ENCODE results near the gene GREB1.
A peak's percentile ranks its signal among the peaks of the same experiment; 100 is the strongest.

Gene GREB1, protein sequence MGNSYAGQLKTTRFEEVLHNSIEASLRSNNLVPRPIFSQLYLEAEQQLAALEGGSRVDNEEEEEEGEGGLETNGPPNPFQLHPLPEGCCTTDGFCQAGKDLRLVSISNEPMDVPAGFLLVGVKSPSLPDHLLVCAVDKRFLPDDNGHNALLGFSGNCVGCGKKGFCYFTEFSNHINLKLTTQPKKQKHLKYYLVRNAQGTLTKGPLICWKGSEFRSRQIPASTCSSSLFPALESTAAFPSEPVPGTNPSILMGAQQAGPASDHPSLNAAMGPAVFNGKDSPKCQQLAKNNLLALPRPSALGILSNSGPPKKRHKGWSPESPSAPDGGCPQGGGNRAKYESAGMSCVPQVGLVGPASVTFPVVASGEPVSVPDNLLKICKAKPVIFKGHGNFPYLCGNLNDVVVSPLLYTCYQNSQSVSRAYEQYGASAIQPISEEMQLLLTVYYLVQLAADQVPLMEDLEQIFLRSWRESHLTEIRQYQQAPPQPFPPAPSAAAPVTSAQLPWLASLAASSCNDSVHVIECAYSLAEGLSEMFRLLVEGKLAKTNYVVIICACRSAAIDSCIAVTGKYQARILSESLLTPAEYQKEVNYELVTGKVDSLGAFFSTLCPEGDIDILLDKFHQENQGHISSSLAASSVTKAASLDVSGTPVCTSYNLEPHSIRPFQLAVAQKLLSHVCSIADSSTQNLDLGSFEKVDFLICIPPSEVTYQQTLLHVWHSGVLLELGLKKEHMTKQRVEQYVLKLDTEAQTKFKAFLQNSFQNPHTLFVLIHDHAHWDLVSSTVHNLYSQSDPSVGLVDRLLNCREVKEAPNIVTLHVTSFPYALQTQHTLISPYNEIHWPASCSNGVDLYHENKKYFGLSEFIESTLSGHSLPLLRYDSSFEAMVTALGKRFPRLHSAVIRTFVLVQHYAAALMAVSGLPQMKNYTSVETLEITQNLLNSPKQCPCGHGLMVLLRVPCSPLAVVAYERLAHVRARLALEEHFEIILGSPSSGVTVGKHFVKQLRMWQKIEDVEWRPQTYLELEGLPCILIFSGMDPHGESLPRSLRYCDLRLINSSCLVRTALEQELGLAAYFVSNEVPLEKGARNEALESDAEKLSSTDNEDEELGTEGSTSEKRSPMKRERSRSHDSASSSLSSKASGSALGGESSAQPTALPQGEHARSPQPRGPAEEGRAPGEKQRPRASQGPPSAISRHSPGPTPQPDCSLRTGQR (N-terminal part only)

DNA sequence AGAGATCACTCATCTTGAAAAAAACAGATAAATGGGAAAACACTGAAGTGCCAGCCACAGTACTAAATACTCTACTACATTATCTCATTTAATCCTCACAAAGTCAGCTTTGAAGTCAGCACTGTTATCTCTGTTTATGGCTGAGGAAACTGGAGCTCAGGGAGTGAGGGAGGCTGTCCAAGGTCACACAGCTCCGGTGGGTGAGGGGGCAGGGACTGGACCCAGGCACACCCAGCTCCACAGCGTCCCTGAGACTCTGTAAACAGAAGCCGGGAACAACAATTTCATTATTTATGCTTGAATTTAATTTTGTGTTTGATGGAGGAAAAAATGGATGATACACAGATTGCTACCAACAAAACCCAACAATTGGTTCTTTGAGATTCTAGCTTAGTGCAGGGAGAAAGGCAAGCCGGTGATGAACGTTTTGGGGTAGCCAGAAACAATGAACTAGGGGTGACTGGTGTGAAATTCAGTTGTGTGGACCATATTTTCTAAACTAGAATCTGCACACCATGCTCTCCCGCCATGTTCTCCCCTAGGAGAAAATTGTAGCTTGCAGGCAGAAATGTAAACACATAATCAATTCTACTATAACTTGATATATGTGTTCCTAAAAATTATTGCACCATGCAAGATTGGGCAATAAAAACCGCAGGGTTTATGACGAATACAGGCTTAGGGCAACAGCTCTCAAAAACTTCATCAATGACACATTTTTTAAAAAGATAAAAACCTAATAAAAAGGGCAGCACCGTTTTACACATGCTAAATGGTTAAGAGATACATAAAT is at the start of gene GREB1:
TSS of gene GREB1 (plus strand) at position 768 of the 793 bp plus-strand sequence. CDS start 22,570 bp downstream, outside the sequence.
- no peak for DNase-seq (ENCODE audit: low spot score)

DNA sequence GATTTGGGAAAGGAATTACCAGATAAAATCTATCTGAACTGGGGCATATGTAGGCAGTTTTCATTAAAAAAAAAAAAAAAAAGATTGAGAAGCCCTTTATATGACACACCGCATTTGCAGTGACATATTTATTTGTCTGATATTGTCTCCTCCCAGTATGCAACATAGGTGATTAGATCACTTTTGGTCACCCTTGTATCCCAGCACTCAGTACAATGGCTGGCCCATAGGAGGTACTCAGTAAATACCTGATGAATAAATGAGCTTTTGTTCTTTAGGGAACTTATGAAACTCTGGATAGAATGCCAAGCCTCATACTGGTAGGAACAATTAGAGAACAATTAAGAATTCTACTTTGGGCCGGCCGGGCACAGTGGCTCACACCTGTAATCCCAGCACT is 45.0 kb upstream of the GREB1 start:
- no peak for DNase-seq (ENCODE audit: low spot score)

DNA sequence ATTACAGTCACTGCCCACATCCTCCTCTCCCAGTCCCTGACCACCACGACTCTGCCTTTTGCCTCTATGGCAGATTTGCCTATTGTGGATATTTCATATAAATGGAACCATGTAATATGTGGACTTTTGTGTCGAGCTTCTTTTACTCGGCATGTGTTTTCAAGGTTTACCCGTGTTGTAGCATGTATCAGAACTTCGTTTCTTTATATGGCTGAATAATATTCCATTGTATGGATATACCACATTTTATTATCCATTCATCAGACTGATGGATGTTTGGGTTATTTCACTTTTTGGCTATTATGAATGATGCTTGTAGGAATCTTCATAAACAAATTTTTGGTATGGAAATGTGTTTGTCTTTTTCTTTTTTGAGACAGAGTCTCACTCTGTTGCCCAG is 43.7 kb upstream of the GREB1 start:
- no peak for DNase-seq (ENCODE audit: low spot score)

DNA sequence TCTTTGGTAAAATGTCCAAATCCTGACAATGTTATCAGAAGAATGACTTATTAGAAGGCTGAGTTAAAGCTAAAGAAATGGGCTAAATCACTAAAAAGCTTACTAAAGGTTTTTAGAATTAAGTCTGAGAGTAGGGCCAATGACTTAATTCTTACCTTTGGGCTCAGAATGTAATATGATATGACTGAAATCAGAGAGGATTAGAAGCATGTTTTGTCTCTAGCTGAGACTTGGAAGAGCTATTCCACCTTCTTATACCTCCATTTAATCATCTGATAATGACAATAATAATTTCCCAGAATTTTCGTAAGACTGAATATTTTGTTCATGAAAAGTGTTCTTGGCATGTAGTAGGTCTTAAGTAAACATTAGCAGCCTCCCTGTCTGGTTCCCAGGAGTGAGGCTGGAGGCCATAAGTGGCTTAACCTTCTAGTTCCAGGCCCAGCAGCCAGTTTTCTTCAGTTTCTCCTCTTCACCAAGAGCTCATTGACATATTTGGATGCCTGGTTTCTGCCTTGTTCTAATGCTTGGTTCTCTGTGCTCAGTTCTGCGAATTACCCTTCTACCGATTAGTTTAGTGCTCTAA is 42.4 kb upstream of the GREB1 start:
- no peak for DNase-seq (ENCODE audit: low spot score)

DNA sequence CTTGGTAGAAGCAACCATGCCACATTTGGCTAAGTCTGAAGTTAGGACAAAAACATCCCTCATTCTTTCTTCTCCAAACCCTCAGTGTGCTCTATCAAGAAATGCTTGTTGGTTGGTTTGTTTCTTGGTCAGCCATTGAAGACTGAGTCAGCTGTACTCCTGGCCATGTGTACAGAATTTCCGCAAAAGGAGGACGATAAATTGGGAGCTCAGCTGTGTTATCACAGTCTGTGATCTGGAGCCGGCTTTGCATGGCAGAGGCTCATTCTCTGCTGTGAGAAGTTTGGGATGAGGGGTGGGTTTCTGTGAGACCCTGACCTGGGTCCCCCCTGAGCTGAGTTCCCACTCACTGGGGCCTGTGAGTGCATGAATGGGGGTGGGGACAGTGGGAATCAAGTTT is 41.6 kb upstream of the GREB1 start:
- DNase-seq (ENCODE audit: low spot score), result no peak

DNA sequence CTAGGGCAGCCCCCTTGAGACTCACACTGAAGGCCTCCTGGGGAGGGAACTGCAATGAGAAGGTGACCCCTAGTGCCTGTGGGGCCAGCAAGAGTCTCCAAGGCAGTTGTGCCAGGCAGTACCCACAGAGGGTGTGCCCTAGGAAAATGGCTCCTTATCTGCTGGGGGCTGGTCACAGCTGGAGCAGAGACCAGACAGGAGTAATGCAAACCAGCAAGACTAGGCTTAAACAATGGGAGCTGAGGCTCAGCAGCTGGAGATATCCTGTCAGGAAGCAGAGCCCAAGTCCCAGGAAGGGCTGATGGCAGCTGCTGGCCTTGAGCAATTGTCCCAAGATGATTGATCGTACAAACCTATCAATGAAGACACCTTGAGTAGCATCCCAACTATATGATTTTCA is 41.1 kb upstream of the GREB1 start:
- no peak for DNase-seq (ENCODE audit: low spot score)

DNA sequence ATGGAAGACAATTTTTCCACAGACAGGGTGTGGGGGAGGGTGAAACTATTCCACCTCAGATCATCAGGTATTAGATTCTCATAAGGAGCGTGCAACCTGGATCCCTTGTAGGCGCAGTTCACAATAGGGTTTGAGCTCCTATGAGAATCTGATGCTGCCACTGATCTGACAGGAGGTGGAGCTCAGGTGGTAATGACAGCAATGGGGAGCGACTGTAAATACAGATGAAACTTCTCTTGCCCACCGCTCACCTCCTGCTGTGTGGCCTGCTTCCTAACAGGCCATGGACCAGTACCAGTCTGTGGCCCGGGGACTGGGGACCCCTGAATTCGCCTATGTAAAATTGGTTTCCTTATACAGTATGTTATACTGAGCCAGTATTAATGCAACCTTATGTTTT is 40.6 kb upstream of the GREB1 start:
- DNase-seq (ENCODE audit: low spot score), result no peak

DNA sequence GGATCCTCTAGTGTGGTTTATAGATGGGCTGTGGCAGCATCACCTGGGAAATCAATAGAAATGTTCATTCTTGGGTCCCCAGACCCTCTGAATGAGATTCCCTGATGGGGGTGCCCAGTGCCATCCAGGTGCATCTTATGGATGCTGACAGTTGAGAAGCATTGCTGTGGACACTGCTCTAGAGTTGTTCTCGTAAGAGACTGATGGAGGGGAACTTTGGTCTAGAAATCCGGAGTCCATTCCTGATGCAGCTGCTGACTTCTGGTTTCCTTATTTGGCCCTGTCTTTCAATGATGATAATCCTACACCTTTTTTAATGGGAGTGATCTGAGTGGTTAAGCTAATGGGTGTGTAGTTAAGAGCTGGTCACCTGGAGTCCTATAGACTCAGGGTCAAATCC is 39.5 kb upstream of the GREB1 start:
- no peak for DNase-seq (ENCODE audit: low spot score)

DNA sequence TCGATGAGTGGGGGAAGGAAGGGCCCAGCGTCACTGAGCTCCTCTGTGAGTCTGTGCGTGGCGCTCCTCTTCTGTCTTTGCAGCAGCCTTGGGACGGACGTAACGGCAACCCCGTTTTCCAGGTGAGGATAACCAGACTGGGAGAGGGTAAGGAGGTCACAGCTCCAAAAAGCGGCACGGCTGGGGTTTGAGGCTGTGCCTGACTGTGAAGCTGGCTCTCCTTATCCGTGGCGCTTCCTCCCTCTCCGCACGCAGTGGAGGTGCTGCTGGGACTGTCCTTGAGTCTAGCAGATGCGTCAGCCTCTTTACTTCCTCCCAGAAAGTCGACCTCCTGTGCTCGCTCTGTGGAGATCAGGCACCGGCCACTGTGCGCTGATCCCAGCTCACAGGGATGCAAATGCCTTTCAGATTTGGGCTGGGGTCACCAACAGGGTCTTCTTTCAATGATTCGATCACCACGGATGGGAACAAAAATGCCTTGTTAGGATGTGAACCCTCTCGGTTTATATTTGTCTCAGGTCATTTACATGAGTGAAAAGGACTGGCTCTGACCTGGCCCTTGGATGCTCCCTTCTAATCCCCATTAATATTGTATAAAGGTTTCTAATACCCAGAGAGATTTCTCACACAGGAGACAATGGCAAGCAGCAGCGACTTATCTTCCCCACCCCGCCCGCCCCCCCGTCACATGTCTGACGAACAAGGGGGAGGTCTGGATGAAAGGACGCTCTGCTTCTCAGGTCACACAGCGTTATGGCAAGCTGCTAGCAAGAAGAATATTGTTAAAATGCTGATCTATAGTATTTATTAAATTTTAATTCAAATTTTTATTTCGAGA is 37.8 kb upstream of the GREB1 start:
- DNase-seq (ENCODE audit: low spot score), result peak; percentile 84

DNA sequence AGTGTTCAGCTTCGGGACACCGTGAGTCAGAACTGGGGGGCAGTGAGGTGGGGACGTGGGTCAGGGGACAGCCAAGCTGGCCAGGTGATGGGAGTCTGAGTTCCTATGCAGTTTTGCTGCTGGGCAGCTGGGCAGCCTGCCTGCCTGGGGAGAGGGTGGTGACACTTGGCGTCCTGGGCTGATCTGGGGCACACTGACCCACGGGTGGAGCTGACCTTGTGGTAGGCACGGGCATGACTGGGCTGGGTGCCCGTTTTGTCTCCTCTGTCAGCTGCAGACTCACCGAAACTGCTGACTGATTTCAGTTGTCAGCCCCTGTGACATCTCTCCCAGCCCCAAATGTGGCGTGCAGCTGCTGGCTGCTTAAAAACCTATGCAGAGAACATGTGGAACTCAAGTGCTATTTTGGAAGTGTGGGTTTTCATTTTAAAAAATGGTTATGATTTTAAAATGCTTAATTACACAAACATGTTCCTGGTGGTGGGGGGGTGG is 35.3 kb upstream of the GREB1 start:
- peak; percentile 59 for DNase-seq (ENCODE audit: low spot score)

DNA sequence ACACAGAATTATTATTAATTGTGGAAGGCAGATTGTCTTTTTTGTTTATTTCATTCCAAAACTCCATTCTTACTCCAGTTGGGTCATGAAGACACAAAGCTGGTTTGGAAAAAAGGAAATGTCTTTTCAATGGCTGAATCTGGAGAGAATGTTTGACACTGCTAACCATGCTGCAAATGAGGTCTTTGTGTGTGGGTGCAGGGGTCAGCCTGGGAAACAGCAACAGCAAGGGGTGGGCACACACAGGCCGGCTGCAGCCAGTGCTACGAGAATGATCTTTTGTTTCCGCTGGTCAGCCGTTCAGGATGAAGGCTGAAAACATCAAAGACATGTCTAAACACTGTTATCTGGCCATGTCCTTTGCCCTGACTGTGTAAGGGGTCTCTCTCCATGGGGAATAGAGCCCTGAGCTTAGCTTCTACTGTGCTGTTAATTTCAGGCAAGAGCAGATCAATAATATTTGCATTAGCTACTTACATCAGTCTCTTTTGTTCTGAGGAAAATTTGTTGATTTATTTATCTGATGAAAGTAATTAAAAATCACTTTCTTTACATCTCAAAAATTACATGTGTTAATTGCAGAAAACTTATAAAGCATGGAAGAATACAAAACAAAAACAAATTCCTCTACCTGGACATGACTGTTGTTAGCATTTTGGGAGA is 34.6 kb upstream of the GREB1 start:
- DNase-seq (ENCODE audit: low spot score), result peak; percentile 81

DNA sequence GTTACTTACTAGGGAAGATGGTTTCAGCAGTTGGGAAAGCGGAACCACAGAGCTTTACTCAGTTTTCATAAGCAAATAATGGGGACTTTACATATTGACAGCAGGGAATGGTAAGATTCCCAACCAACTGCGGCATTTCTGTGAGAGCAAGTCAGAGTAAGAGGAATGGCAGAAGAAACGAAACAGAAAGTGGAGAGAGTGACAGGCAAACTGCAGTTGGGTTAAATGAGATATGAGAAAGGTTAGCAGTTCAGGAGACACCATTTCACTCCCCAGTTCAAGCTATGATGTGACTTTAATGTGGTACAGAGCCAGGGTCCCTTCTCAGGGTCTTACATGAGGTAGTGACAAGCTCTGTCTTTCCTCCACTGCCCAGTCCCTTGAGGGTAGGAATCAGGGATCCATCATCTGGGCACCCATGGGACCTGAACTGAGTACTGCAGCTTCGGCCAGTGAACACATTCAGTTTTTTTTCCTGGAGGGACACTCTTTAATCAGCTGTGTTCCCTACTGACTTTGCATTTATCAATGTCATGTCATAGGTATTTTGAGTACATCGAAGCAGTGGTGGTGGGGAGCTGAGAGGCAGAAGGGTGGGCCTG is 33.0 kb upstream of the GREB1 start:
- DNase-seq (ENCODE audit: low spot score), result no peak

DNA sequence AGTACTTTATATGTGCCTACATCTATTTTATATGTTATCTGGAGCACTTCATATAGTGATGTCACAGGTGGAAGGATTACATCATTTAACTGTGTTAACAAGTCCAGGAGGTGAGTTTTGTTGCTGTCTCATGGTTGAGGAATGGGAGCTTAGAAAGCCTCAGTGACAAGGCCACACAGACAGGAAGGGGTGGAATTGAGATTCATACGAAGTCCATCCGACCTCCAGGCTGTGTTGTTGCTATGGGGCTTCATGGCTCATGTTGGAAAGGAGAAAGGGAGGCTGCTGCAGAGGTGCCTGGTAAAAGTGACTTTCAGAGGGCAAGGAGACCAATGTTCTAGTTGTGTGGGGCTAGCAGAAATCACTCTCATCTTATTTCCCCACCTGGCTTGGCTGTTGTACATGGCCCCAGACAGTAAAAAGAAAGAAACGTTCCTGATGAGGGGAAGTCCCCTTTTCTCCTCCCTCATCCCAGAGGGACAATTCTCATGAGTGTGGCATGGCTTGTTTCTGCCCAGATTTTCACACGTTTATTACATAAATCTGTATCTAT is 31.0 kb upstream of the GREB1 start:
- DNase-seq (ENCODE audit: low spot score), result no peak

DNA sequence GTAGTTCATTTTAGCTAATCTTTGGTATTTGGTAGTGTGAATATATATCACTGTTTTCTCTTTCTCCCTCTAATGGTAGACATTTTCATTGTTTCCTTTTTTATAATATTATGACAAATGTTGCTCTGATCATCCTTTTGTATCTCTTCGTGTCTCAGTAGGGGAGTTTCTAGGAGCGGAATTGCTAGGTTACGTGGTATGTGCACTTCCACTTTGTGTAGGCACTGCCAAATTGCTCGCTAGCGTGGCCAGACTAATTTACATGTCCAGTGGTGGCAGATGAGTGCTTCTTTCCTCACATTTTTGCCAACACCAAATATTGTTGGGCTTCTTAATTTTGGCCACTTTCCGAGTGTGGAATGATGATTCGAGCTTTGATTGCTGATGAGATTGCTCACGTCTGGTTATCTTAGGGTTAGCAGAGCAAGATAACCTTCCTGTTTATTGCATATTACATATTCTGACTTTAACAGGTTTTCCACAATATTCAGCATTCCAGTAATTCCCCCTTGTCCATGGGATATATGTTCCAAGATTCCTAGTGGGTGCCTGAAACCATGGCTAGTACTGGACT is 30.4 kb upstream of the GREB1 start:
- DNase-seq (ENCODE audit: low spot score), result no peak

DNA sequence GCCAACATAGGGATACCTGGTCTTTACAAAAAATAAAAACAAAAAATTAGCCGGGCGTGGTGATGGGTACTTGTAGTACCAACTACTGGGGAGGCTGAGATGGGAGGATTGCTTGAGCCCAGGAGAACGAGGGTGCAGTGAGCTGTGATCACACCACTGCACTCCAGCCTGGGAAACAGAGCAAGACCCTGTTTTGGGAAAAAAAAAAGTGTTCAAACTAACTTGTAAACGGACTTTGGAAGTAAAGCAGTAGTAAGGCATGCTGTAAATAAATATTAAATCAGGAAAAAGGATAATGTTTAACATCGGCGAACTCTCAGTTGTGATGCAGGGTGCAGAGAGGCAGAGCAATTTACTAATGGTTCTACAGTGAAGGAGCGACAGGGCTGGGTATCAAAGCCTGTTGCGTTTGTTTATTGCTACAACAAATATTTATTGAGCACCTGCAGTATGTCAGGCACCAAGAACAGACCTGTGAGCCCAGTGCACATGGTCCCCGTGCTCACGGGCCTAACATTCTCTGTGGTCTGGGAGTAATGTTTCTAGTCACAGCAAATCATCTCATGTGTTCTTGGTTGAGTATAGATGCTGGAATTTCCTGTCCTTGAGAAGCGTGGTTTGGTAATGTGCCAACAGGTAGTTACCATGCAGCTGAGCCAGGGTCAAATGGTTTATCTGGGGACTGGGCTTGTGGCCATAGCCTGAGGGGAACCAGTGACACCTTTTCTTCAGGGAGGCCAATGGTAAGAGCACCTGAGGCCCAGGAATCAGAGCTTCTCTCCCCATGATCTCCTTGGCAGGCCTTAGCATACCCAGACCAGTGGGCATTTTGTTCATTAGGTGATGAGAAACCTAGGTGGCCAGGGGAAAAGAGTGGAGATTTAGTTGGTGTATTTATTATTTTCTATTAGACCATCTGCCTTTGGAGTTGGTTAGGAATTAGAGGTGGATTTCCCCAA is 27.9 kb upstream of the GREB1 start:
- no peak for DNase-seq (ENCODE audit: low spot score)

DNA sequence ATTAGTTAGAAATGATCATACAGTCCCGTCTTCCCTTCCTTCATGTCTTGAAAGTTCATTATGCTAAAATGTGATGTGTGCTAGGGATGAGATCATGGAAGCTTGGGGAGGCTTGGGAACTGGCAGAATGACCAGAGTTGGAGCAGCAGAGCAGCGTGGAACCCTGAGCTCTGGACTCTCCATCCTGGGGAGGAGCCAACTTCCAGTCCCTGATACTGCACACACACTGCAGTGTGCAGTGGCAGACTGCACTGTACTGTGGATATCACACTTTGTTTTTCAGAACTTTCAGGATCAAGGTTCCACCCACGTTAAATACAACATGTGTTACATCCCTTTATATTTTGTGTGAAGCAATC is 27.3 kb upstream of the GREB1 start:
- DNase-seq (ENCODE audit: low spot score), result no peak

DNA sequence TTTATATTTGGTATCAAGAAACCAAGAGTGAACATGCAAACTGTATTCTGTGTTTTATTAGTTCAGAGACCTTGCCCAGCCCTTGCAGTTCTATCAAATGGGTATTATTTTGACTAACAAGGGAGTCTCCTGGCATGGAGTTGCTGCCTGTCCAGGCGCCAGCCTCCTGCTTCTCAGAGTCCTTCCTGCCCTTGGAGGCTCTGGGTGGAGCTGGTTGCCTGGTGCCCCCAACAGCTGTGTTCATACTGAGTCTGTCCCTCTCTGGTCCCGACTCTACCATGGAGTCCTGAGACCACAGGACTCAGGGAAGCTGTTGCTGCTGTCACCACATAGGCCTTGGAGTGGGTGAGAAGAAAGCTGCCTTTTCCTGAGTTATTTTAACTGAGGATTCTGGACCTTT is 26.3 kb upstream of the GREB1 start:
- DNase-seq (ENCODE audit: low spot score), result no peak
